HepG2 (cell line): ENCODE results near the gene HSPB8. TPM values are rescaled to one million over a fixed set of nuclear protein-coding genes. Genes with fewer than 3 reads are reported as not detected.

ENCODE experiments used
- ATAC-seq: fragments of 200-7000 bp; cut with Tn5 transposase; 3 replicates; pipeline ENCODE4 v1.9.1; 2020; ENCODE audit warnings: mild to moderate bottlenecking, moderate library complexity
- BruUV-seq: library from RNA; stranded (reverse); fragments of 400-500 nt; replicated peaks from 2 replicates; lab custom pipeline; 2021; lab: Mats Ljungman, UMichigan
- CTCF ChIA-PET: fragments of 300-600 bp; formaldehyde crosslinking; extraction: SDS; loops from one replicate; lab custom pipeline; 2021; ENCODE audit warnings: low total read pairs, inconsistent platforms, low intra/inter-chr PET ratio; lab: Yijun Ruan, JAX
- POLR2A ChIA-PET: fragments of 350-600 bp; sonication (Branson Sonifier 250); formaldehyde crosslinking; loops from one replicate; lab custom pipeline; 2020; ENCODE audit warnings: antibody characterized with exemption, inconsistent platforms; lab: Yijun Ruan, JAX
- DNase-seq: peaks from one replicate; pipeline ENCODE4 v3.0.0-alpha.2; 2015; ENCODE audit warnings: low spot score
- FAIRE-seq: peaks from 3 replicates; lab custom pipeline; 2011; peaks lifted over from hg19 to GRCh38; lab: Jason Lieb, UNC
- H2AFZ ChIP-seq: one replicate; pipeline ENCODE4 v1.6.1; 2011; ENCODE audit warnings: low read length, inconsistent platforms
- H3K27ac ChIP-seq: fragments of 300-600 bp; 3 replicates; pipeline ENCODE4 v1.8.0; 2011; ENCODE audit warnings: mixed run types, mild to moderate bottlenecking, mixed read lengths, low read length, inconsistent platforms; ENCODE audit not compliant: insufficient read depth; ENCODE audit errors: extremely low read length
- H3K27me3 ChIP-seq, 2 experiments: fragments of 200-600 bp in 1 of 2; 2 replicates in 1 of 2; 3 replicates in 1 of 2; pipeline versions ENCODE4 v1.6.0 to v1.8.0; 2011; ENCODE audit warnings: low read length in 2 of 2, mild to moderate bottlenecking in 2 of 2, moderate library complexity in 2 of 2, inconsistent platforms in 1 of 2; ENCODE audit not compliant: insufficient read depth in 2 of 2, control insufficient read depth in 1 of 2
- H3K36me3 ChIP-seq, 2 experiments: fragments of 200-600 bp in 1 of 2; replicated peaks in 1 of 2; 2 replicates in 1 of 2; 3 replicates in 1 of 2; pipeline versions ENCODE4 v1.5.1 to v1.8.0; 2011; ENCODE audit warnings: low read length in 2 of 2, inconsistent platforms in 1 of 2; ENCODE audit not compliant: insufficient read depth in 2 of 2, control insufficient read depth in 1 of 2
- H3K4me1 ChIP-seq: 2 replicates; pipeline ENCODE4 v1.5.1; 2012; ENCODE audit warnings: low read length, inconsistent platforms; ENCODE audit not compliant: insufficient read depth
- H3K4me2 ChIP-seq: 2 replicates; pipeline ENCODE4 v1.6.0; 2011; ENCODE audit warnings: low read depth, low read length, inconsistent platforms
- H3K4me3 ChIP-seq, 3 experiments: fragments of 200-600 bp in 1 of 3; sonication (generic), shearing (Covaris generic) in 1 of 3; replicated peaks in 1 of 3; 2 replicates each; pipeline ENCODE4 v1.5.1; 2011 to 2016; ENCODE audit warnings: low read length in 3 of 3, inconsistent platforms in 2 of 3, low read depth in 2 of 3, mild to moderate bottlenecking in 2 of 3, control low read depth in 1 of 3, mixed read lengths in 1 of 3; ENCODE audit not compliant: insufficient read depth in 1 of 3
- H3K79me2 ChIP-seq: one replicate; pipeline ENCODE4 v1.6.1; 2011; ENCODE audit warnings: low read length, inconsistent platforms; ENCODE audit not compliant: insufficient read depth
- H3K9ac ChIP-seq: 2 replicates; pipeline ENCODE4 v1.6.0; 2011; ENCODE audit warnings: mild to moderate bottlenecking, low read depth, low read length, inconsistent platforms; ENCODE audit not compliant: insufficient read depth
- H3K9me3 ChIP-seq: 2 replicates; pipeline ENCODE4 v1.5.1; 2012; ENCODE audit warnings: mild to moderate bottlenecking, low read length
- H4K20me1 ChIP-seq: 2 replicates; pipeline ENCODE4 v1.6.0; 2011; ENCODE audit warnings: inconsistent platforms, mild to moderate bottlenecking, low read length, moderate library complexity; ENCODE audit not compliant: insufficient read depth
- DMTF1 ChIP-seq: sonication (generic); formaldehyde crosslinking; IDR thresholded peaks from 2 replicates; pipeline ENCODE4 v1.4.0; 2020; ENCODE audit warnings: mild to moderate bottlenecking, missing genetic modification reagents
- HNF4A ChIP-seq: sonication (generic); formaldehyde crosslinking; IDR thresholded peaks from 2 replicates; pipeline ENCODE4 v1.4.0; 2020; ENCODE audit warnings: missing genetic modification reagents
- NFKB2 ChIP-seq: sonication (generic); formaldehyde crosslinking; IDR thresholded peaks from 2 replicates; pipeline ENCODE4 v1.4.0; 2020; ENCODE audit warnings: missing genetic modification reagents, borderline replicate concordance
- PREB ChIP-seq: sonication (generic); formaldehyde crosslinking; IDR thresholded peaks from 2 replicates; pipeline ENCODE4 v1.4.0; 2020; ENCODE audit warnings: missing genetic modification reagents
- RFXANK ChIP-seq: IDR thresholded peaks from 2 replicates; pipeline ENCODE4 v1.6.1; 2016
- SNAPC2 ChIP-seq: sonication (generic); formaldehyde crosslinking; IDR thresholded peaks from 2 replicates; pipeline ENCODE4 v1.8.1; 2022; ENCODE audit warnings: mild to moderate bottlenecking, missing genetic modification reagents
- ZNF329 ChIP-seq: sonication (generic); formaldehyde crosslinking; IDR thresholded peaks from 2 replicates; pipeline ENCODE4 v1.9.0; 2021; ENCODE audit warnings: low read depth, mild to moderate bottlenecking, missing genetic modification reagents
- ZNF557 ChIP-seq: sonication (generic); formaldehyde crosslinking; IDR thresholded peaks from 2 replicates; pipeline ENCODE4 v1.4.0; 2020; ENCODE audit warnings: missing genetic modification reagents
- WGBS: methylation state at CpG from one replicate; pipeline ENCODE4 v1.1.6; 2017; ENCODE audit warnings: low lambda C conversion rate; 5-methylcytosine and 5-hydroxymethylcytosine counted together
- in situ Hi-C: cut with HindIII; loops from 2 replicates; pipeline ENCODE4 v1.10.0; 2017; ENCODE audit warnings: low pct_unique_long_range_greater_than_20kb; ENCODE audit not compliant: extremely low pct_ligation_motif_present
- intact Hi-C: fragments of 100-400 bp; cut with micrococcal nuclease; formaldehyde crosslinking; loops from one replicate; pipeline ENCODE4 v1.10.0; 2022; ENCODE audit not compliant: unreplicated experiment
- polyA plus RNA-seq, 8 experiments: library from polyadenylated mRNA; depleted of rRNA in 3 of 8; stranded (reverse) in 7 of 8; unstranded in 1 of 8; fragments of >200 nt; fragmentation: Illumina TruSeq in 4 of 8; extraction: Trizol in 4 of 8; gene quantifications; 2 replicates each; pipeline versions ENCODE4 v1.2.1 to v1.2.3, GENCODE V29; 2011 to 2016; ENCODE audit warnings: low read depth in 4 of 8, missing spikeins in 1 of 8, mixed read lengths in 1 of 8; ENCODE audit not compliant: insufficient read depth in 1 of 8
- total RNA-seq, 5 experiments: library from RNA; depleted of rRNA; stranded (reverse); fragments of >200 nt; fragmentation: Illumina TruSeq; extraction: Trizol; gene quantifications; 2 replicates each; pipeline ENCODE4 v1.2.3, GENCODE V29; 2016; ENCODE audit warnings: low read depth in 1 of 5
- TF ChIP-seq, protein P1 (sequence below): sonication (generic); formaldehyde crosslinking; IDR thresholded peaks from 2 replicates; pipeline ENCODE4 v1.5.0; 2020; ENCODE audit warnings: missing genetic modification reagents
- TF ChIP-seq, protein P2 (sequence below): sonication (generic); formaldehyde crosslinking; IDR thresholded peaks from 2 replicates; pipeline ENCODE4 v1.5.0; 2020; ENCODE audit warnings: missing genetic modification reagents
- TF ChIP-seq, protein P3 (sequence below): sonication (generic); formaldehyde crosslinking; IDR thresholded peaks from 2 replicates; pipeline ENCODE4 v1.9.0; 2021; ENCODE audit warnings: mild to moderate bottlenecking, missing genetic modification reagents

The HSPB8 gene
- total and polyA plus RNA-seq, 2 of the 13 experiments (the other 11 are each of a cell fraction or from before 2014, with no cell fraction given) = 0.49 to 0.54 TPM

DNA sequence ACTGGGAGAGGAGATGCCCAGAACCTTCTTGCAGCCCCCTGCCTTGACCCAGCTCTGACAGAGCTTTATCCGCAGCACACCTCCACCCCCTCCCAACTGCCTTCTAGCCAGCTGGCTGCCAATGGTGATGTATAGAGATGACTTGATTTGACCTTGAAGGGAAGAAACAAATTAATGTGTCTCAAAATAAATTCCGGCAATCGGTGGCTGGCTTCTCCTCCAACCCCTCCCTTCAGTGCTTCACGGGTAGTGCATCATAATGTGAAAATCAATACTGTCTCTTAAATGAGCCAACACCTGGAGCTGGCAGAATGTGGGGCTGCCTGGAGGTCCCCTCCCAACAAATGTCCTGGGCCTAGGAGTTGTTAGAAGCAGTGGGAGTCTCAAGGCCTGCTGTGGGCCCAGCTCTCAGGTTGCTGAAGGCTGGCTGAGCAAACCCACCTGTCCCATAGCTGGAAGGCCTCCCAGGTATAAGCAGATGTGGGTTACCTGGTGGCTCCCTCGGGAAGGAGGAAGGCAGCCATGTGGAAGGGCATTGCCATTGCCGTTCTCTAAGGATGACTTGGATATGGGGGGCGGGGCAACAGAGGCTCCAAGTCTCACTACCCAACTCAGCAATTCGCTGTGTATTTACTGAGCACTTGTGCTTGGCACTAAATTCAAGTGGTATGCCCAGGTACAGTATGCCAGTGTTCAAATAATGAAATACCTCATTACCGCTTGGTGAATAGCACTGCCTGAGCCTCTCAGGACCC lies 23.2 kb downstream of the HSPB8 start:
- Histone ChIP-seq H3K9ac (no peak overlapping the region), H3K4me3 (no peak overlapping the region), H3K4me2 (no peak overlapping the region), H4K20me1 (no peaks in the 10 kb centered on the region), H3K9me3 (no peaks in the 10 kb centered on the region), H2AFZ (no peak overlapping the region), H3K27ac (no peak overlapping the region), H3K79me2 (no peaks in the 10 kb centered on the region), H3K4me1 (no peaks in the 10 kb centered on the region), H3K27me3 (no peaks in the 10 kb centered on the region; a peak in 1 of 5 replicates), H3K36me3 (no peaks in the 10 kb centered on the region)
- CTCF ChIA-PET = no interaction called here
- no peak for FAIRE-seq
- BruUV-seq = no TSS peak
- in situ Hi-C loops = no loop called here
- POLR2A ChIA-PET = no interaction called here
- no peak for ATAC-seq
- intact Hi-C loops = no loop called here
- DNase-seq = no peak
- 42% methylated on average over 9 of the region's 9 CpGs for WGBS
- TF ChIP-seq DMTF1 (CRISPR knock-in tag) (no peak), RFXANK (CRISPR knock-in tag) (no peak), ZNF557 (CRISPR knock-in tag) (no peak), SNAPC2 (CRISPR knock-in tag) (no peak), PREB (CRISPR knock-in tag) (no peak), HNF4A (no peak), NFKB2 (CRISPR knock-in tag) (no peak), ZNF329 (CRISPR knock-in tag) (no peak)
- TF ChIP-seq, protein P1, sequence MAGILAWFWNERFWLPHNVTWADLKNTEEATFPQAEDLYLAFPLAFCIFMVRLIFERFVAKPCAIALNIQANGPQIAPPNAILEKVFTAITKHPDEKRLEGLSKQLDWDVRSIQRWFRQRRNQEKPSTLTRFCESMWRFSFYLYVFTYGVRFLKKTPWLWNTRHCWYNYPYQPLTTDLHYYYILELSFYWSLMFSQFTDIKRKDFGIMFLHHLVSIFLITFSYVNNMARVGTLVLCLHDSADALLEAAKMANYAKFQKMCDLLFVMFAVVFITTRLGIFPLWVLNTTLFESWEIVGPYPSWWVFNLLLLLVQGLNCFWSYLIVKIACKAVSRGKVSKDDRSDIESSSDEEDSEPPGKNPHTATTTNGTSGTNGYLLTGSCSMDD (CRISPR knock-in tag) = no peak
- TF ChIP-seq, protein P2, sequence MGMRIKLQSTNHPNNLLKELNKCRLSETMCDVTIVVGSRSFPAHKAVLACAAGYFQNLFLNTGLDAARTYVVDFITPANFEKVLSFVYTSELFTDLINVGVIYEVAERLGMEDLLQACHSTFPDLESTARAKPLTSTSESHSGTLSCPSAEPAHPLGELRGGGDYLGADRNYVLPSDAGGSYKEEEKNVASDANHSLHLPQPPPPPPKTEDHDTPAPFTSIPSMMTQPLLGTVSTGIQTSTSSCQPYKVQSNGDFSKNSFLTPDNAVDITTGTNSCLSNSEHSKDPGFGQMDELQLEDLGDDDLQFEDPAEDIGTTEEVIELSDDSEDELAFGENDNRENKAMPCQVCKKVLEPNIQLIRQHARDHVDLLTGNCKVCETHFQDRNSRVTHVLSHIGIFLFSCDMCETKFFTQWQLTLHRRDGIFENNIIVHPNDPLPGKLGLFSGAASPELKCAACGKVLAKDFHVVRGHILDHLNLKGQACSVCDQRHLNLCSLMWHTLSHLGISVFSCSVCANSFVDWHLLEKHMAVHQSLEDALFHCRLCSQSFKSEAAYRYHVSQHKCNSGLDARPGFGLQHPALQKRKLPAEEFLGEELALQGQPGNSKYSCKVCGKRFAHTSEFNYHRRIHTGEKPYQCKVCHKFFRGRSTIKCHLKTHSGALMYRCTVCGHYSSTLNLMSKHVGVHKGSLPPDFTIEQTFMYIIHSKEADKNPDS (CRISPR knock-in tag) = no peak
- TF ChIP-seq, protein P3, sequence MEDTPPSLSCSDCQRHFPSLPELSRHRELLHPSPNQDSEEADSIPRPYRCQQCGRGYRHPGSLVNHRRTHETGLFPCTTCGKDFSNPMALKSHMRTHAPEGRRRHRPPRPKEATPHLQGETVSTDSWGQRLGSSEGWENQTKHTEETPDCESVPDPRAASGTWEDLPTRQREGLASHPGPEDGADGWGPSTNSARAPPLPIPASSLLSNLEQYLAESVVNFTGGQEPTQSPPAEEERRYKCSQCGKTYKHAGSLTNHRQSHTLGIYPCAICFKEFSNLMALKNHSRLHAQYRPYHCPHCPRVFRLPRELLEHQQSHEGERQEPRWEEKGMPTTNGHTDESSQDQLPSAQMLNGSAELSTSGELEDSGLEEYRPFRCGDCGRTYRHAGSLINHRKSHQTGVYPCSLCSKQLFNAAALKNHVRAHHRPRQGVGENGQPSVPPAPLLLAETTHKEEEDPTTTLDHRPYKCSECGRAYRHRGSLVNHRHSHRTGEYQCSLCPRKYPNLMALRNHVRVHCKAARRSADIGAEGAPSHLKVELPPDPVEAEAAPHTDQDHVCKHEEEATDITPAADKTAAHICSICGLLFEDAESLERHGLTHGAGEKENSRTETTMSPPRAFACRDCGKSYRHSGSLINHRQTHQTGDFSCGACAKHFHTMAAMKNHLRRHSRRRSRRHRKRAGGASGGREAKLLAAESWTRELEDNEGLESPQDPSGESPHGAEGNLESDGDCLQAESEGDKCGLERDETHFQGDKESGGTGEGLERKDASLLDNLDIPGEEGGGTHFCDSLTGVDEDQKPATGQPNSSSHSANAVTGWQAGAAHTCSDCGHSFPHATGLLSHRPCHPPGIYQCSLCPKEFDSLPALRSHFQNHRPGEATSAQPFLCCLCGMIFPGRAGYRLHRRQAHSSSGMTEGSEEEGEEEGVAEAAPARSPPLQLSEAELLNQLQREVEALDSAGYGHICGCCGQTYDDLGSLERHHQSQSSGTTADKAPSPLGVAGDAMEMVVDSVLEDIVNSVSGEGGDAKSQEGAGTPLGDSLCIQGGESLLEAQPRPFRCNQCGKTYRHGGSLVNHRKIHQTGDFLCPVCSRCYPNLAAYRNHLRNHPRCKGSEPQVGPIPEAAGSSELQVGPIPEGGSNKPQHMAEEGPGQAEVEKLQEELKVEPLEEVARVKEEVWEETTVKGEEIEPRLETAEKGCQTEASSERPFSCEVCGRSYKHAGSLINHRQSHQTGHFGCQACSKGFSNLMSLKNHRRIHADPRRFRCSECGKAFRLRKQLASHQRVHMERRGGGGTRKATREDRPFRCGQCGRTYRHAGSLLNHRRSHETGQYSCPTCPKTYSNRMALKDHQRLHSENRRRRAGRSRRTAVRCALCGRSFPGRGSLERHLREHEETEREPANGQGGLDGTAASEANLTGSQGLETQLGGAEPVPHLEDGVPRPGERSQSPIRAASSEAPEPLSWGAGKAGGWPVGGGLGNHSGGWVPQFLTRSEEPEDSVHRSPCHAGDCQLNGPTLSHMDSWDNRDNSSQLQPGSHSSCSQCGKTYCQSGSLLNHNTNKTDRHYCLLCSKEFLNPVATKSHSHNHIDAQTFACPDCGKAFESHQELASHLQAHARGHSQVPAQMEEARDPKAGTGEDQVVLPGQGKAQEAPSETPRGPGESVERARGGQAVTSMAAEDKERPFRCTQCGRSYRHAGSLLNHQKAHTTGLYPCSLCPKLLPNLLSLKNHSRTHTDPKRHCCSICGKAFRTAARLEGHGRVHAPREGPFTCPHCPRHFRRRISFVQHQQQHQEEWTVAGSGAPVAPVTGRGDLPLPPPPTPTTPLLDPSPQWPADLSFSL (CRISPR knock-in tag) = no peak
